PC-9 (cell line): ENCODE results near the gene TBCD. TPM values are rescaled to one million over a fixed set of nuclear protein-coding genes. Genes with fewer than 3 reads are reported as not detected.

Experiments used
- BruUV-seq: library from RNA; stranded (reverse); fragments of 400-500 nt; replicated peaks from 2 replicates; lab custom pipeline; 2021; lab: Mats Ljungman, UMichigan
- CTCF ChIA-PET: fragments of 300-600 bp; sonication (Branson Sonifier 250); formaldehyde crosslinking; loops from one replicate; lab custom pipeline; 2022; ENCODE audit warnings: antibody characterized with exemption; lab: Charles Lee
- POLR2A ChIA-PET: fragments of 300-600 bp; sonication (Branson Sonifier 250); formaldehyde crosslinking; loops from one replicate; lab custom pipeline; 2022; ENCODE audit warnings: antibody characterized with exemption; ENCODE audit not compliant: unreplicated experiment; lab: Charles Lee
- DNase-seq, 2 experiments: peaks; one replicate each; pipeline versions ENCODE4 v3.0.0 to v3.0.0-alpha.2; 2015 to 2022; ENCODE audit warnings: mixed read lengths in 1 of 2
- H2AFZ ChIP-seq: fragments of 200-600 bp; sonication (generic); 2 replicates; pipeline ENCODE4 v1.8.1; 2017; ENCODE audit warnings: antibody characterized with exemption
- H3F3A ChIP-seq: fragments of 200-600 bp; sonication (generic); 2 replicates; pipeline ENCODE4 v1.8.1; 2017; ENCODE audit warnings: antibody characterized with exemption, mild to moderate bottlenecking, low read depth; ENCODE audit not compliant: insufficient read depth
- H3K27ac ChIP-seq: fragments of 200-600 bp; sonication (generic); 2 replicates; pipeline ENCODE4 v1.6.1; 2016; ENCODE audit warnings: mixed run types
- H3K27me3 ChIP-seq: fragments of 200-600 bp; sonication (generic); 2 replicates; pipeline ENCODE4 v1.6.1; 2016; ENCODE audit warnings: low read depth, mixed run types; ENCODE audit not compliant: insufficient read depth
- H3K36me3 ChIP-seq: fragments of 200-600 bp; sonication (generic); 2 replicates; pipeline ENCODE4 v1.6.1; 2016; ENCODE audit warnings: low read depth, mixed run types
- H3K4me1 ChIP-seq: fragments of 200-600 bp; sonication (generic); replicated peaks from 2 replicates; pipeline ENCODE4 v1.6.1; 2016; ENCODE audit warnings: mixed run types; ENCODE audit not compliant: insufficient read depth
- H3K4me2 ChIP-seq: fragments of 200-600 bp; sonication (generic); 2 replicates; pipeline ENCODE4 v1.6.1; 2017; ENCODE audit warnings: mixed run types
- H3K4me3 ChIP-seq: fragments of 200-600 bp; sonication (generic); 2 replicates; pipeline ENCODE4 v1.6.1; 2016; ENCODE audit warnings: mixed run types
- H3K79me2 ChIP-seq: fragments of 200-600 bp; sonication (generic); 2 replicates; pipeline ENCODE4 v1.6.1; 2017; ENCODE audit warnings: low read depth, mixed run types
- H3K9me2 ChIP-seq: fragments of 200-600 bp; sonication (generic); 2 replicates; pipeline ENCODE4 v1.8.1; 2017; ENCODE audit warnings: mild to moderate bottlenecking; ENCODE audit not compliant: insufficient read depth
- H3K9me3 ChIP-seq: fragments of 200-600 bp; sonication (generic); 2 replicates; pipeline ENCODE4 v1.8.1; 2016; ENCODE audit warnings: low read depth; ENCODE audit not compliant: insufficient read depth
- H4K20me1 ChIP-seq: fragments of 200-600 bp; sonication (generic); 2 replicates; pipeline ENCODE4 v1.8.1; 2017; ENCODE audit not compliant: insufficient read depth
- EZH2 ChIP-seq: fragments of 200-600 bp; sonication (generic); IDR thresholded peaks from 2 replicates; pipeline ENCODE4 v1.8.0; 2017; ENCODE audit warnings: antibody characterized with exemption, low read depth
- intact Hi-C: fragments of 100-400 bp; cut with micrococcal nuclease; formaldehyde crosslinking; loops from one replicate; pipeline ENCODE4 v1.10.0; 2022; ENCODE audit not compliant: unreplicated experiment
- total RNA-seq: library from RNA; stranded (reverse); gene quantifications from 2 replicates; pipeline ENCODE4 v1.2.3, GENCODE V29; 2021
- TF ChIP-seq, protein P1 (sequence below): fragments of 200-600 bp; sonication (generic); conservative IDR thresholded peaks from 2 replicates; pipeline ENCODE4 v1.6.1; 2017; ENCODE audit warnings: mixed run types, antibody characterized with exemption, mild to moderate bottlenecking, moderate library complexity

TBCD gene
- total RNA-seq, 1 experiment from 2014 or later: 115 TPM

DNA sequence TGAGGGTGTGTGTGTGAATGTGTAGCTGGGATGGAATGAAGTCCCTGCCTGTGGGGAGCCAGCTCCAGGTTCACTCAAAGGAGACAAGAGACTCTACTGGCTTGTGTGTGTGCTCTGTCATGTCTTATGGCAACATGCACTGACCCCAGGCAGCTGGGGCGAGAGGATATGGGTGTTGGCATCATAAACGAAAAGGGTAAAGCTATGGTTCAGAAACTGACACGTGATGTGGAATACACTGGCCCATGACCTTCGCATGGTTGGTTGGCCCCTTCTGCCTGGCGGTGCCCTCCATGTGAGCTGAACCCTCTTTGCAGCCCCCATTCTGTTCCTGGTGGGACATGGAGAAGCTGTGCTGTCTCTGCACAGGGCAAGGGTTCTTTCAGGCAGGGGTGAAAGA lies 66.1 kb downstream of the TBCD start:
- CTCF ChIA-PET: no interaction called here

DNA sequence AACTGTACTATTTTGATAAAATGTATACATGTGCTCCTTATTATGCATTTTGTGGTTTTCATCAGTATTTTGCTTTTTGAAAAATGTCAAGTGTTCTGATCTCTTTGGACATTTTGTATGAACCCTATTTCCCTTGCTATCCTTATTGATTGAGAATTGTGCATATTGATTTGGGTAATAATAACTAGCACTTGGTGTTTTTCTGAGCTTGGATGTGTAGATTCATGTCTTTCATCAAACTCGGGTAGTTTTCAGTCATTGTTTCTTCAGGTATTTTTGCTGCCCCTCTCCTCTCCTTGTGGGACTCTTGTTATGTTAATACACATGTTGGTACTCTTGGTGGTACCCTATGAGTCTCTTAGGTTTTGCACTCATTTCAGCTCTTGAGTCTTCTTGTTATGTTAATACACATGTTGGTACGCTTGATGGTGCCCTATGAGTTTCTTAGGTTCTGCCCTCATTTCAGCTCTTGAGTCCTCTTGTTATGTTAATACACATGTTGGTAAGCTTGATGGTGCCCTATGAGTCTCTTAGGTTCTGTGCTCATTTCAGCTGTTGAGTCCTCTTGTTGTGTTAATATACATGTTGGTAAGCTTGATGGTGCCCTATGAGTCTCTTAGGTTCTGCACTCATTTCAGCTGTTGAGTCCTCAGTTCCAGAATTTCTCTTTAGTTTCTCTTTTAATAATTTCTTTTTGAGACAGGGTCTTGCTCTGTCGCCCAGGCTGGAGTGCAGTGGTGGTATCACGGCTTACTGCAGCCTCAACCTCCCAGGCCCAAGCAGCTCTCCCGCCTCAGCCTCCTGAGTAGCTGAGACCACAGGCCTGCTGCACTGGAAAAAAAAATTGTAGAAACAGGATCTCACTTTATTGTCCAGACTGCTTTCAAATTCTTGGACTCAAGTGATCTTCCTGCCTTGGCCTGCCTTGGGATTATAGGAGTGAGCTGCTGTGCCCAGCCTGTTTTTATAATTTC lies 68.7 kb downstream of the TBCD start:
- no peak for DNase-seq
- no peaks in the 10 kb centered on the region for H3K9me3 ChIP-seq
- no peaks in the 10 kb centered on the region for H3K9me2 ChIP-seq
- no peaks in the 10 kb centered on the region for H3K36me3 ChIP-seq
- no TSS peak for BruUV-seq
- no peaks in the 10 kb centered on the region for H3F3A ChIP-seq
- H3K4me3 ChIP-seq: no peak overlapping the region
- no peaks in the 10 kb centered on the region for H3K79me2 ChIP-seq
- ChIA-PET POLR2A (no interaction called here), CTCF (no interaction called here)
- no peak overlapping the region for H2AFZ ChIP-seq
- no peaks in the 10 kb centered on the region for H4K20me1 ChIP-seq
- H3K4me1 ChIP-seq: no peaks in the 10 kb centered on the region
- intact Hi-C loops: no loop called here
- H3K27me3 ChIP-seq: no peaks in the 10 kb centered on the region
- H3K27ac ChIP-seq: no peak overlapping the region
- no peak overlapping the region for H3K4me2 ChIP-seq
- no peak for TF ChIP-seq EZH2

More for the DNA sequence above, 66.1 kb downstream of the TBCD start:
- Histone ChIP-seq H3K4me2 (no peak overlapping the region), H3K4me3 (no peak overlapping the region), H3F3A (no peaks in the 10 kb centered on the region), H4K20me1 (no peaks in the 10 kb centered on the region), H3K27me3 (no peaks in the 10 kb centered on the region), H2AFZ (no peak overlapping the region), H3K4me1 (no peaks in the 10 kb centered on the region), H3K9me2 (no peaks in the 10 kb centered on the region), H3K27ac (no peak overlapping the region), H3K79me2 (no peaks in the 10 kb centered on the region), H3K9me3 (no peaks in the 10 kb centered on the region), H3K36me3 (no peaks in the 10 kb centered on the region)
- TF ChIP-seq EZH2: no peak
- TF ChIP-seq, protein P1, sequence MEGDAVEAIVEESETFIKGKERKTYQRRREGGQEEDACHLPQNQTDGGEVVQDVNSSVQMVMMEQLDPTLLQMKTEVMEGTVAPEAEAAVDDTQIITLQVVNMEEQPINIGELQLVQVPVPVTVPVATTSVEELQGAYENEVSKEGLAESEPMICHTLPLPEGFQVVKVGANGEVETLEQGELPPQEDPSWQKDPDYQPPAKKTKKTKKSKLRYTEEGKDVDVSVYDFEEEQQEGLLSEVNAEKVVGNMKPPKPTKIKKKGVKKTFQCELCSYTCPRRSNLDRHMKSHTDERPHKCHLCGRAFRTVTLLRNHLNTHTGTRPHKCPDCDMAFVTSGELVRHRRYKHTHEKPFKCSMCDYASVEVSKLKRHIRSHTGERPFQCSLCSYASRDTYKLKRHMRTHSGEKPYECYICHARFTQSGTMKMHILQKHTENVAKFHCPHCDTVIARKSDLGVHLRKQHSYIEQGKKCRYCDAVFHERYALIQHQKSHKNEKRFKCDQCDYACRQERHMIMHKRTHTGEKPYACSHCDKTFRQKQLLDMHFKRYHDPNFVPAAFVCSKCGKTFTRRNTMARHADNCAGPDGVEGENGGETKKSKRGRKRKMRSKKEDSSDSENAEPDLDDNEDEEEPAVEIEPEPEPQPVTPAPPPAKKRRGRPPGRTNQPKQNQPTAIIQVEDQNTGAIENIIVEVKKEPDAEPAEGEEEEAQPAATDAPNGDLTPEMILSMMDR: no peak
- no peak for DNase-seq
- no TSS peak for BruUV-seq
- POLR2A ChIA-PET: no interaction called here
- intact Hi-C loops: no loop called here

DNA sequence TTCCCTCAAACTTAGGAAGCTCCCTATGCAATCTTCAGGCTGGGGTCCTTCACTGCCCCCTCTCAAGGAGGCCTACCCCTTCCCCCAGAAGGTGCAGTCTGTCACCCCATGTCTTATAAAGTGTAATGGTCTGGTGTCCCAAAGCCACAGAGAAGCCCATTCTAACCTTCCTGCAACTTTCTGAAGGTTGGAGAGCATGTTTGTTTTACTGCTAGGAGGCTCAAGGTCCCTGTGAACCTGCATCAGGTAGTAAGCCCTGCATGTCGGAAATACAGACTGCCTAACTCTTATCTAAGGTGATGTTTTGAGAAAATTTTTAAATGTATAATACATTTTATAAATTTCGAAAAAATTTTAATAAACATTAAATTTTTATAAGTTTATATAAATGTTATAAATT lies 69.7 kb downstream of the TBCD start:
- ChIA-PET CTCF (no interaction called here), POLR2A (no interaction called here)
- Histone ChIP-seq H3K27ac (no peak overlapping the region), H3K27me3 (no peaks in the 10 kb centered on the region), H4K20me1 (no peaks in the 10 kb centered on the region), H3K9me3 (no peaks in the 10 kb centered on the region), H3K4me3 (no peak overlapping the region), H3K9me2 (no peaks in the 10 kb centered on the region), H2AFZ (no peak overlapping the region), H3K4me1 (no peaks in the 10 kb centered on the region), H3K36me3 (no peaks in the 10 kb centered on the region), H3F3A (no peaks in the 10 kb centered on the region), H3K4me2 (no peak overlapping the region), H3K79me2 (no peaks in the 10 kb centered on the region)
- BruUV-seq: no TSS peak
- no peak for DNase-seq
- no peak for TF ChIP-seq EZH2
- TF ChIP-seq, protein P1: no peak
- intact Hi-C loops: no loop called here
